Mucosa of descending colon (tissue), 3 donors: ENCODE measurements around the gene PPP1R37. TPM values are rescaled to one million over a fixed set of nuclear protein-coding genes. Genes with fewer than 3 reads are reported as not detected.

Source experiments
- ATAC-seq: fragments of 200-7000 bp; cut with Tn5 transposase; one replicate; pipeline ENCODE4 v1.9.1; 2020; ENCODE audit warnings: mild to moderate bottlenecking, moderate library complexity
- DNase-seq, 3 donors: peaks; one replicate each; pipeline ENCODE4 v3.0.0-alpha.2; 2020
- H3K36me3 ChIP-seq: fragments of 200-600 bp; one replicate; pipeline ENCODE4 v1.8.0; 2021; ENCODE audit warnings: low read depth, mild to moderate bottlenecking
- H3K4me1 ChIP-seq: fragments of 200-600 bp; one replicate; pipeline ENCODE4 v1.8.0; 2021; ENCODE audit warnings: low read depth, mild to moderate bottlenecking
- H3K4me3 ChIP-seq: fragments of 200-600 bp; one replicate; pipeline ENCODE4 v1.8.0; 2021; ENCODE audit warnings: mild to moderate bottlenecking
- H3K9me3 ChIP-seq: fragments of 200-600 bp; one replicate; pipeline ENCODE4 v1.8.0; 2021; ENCODE audit warnings: mild to moderate bottlenecking
- intact Hi-C, 2 donors: fragments of 100-400 bp; cut with DNase I in 1 of 2; cut with micrococcal nuclease in 1 of 2; formaldehyde crosslinking; loops; one replicate each; pipeline versions ENCODE4 v1.11.0 to v1.11.1; 2022; cut with DNase I, micrococcal nuclease
- total RNA-seq, 3 donors: library from RNA; stranded (reverse); fragmentation: NEBNext Ultra II Directional in 2 of 3; extraction: Animal tissue kit (Norgen Biotek cat#: 25700) in 2 of 3; gene quantifications; one replicate each; pipeline versions ENCODE4 v1.2.1 to v1.2.4, GENCODE V29; 2021 to 2023
- TF ChIP-seq, protein P1 (sequence below): fragments of 200-600 bp; IDR thresholded peaks from one replicate; pipeline ENCODE4 v1.8.0; 2022; ENCODE audit warnings: antibody characterized with exemption, mild to moderate bottlenecking
- donor health status: DM: no; HTN: no; CAD: no; lungs with moderate emphysema.
- donor health status: DM: no; HTN: no; CAD: no.
- donor health status: DM: no; HTN: yes; CAD: no.

PPP1R37 gene
- total RNA-seq, 3 donors from 2014 or later, result 27.2 to 33.6 (median 31.7) TPM

DNA sequence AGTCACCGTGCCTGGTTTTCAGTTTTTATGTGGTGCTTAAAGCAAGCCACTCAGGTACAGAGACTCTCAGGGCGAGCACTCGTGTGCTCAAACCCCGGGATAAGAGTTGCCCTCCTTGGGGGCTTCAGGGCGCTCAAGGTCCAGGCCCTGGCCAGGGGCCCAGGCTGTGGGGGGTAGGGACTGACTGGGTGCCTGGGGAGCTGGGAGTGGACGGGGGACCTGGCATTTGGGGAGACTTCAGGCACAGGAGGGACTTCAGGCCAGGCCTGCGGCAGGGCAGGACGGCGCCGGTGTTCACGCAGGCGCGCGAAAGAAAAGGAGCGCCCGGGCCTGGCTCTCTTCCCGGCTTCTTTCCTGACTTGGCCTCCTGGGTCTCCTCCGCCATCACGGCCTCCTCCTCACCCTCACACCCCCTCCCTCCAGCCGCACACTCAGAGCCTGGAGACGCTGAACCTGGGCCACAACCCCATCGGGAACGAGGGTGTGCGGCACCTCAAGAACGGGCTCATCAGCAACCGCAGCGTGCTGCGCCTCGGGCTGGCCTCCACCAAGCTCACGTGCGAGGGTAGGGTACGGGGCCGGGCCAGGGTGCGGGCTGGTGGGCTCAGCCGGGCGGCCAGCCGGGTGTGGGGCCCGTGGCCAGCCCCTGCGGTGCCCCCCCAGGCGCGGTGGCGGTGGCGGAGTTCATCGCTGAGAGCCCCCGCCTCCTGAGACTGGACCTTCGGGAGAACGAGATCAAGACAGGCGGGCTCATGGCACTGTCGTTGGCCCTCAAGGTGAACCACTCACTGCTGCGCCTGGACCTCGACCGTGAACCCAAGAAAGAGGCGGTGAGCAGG is 51.7 kb downstream of the PPP1R37 start:
- Histone ChIP-seq H3K4me1 (no peaks in the 10 kb centered on the region), H3K9me3 (no peaks in the 10 kb centered on the region), H3K4me3 (no peak overlapping the region), H3K36me3 (no peaks in the 10 kb centered on the region)
- intact Hi-C loops, result no loop called here
- TF ChIP-seq, protein P1, sequence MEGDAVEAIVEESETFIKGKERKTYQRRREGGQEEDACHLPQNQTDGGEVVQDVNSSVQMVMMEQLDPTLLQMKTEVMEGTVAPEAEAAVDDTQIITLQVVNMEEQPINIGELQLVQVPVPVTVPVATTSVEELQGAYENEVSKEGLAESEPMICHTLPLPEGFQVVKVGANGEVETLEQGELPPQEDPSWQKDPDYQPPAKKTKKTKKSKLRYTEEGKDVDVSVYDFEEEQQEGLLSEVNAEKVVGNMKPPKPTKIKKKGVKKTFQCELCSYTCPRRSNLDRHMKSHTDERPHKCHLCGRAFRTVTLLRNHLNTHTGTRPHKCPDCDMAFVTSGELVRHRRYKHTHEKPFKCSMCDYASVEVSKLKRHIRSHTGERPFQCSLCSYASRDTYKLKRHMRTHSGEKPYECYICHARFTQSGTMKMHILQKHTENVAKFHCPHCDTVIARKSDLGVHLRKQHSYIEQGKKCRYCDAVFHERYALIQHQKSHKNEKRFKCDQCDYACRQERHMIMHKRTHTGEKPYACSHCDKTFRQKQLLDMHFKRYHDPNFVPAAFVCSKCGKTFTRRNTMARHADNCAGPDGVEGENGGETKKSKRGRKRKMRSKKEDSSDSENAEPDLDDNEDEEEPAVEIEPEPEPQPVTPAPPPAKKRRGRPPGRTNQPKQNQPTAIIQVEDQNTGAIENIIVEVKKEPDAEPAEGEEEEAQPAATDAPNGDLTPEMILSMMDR, result no peak
- ATAC-seq, result no peak
- DNase-seq, result no peak

DNA sequence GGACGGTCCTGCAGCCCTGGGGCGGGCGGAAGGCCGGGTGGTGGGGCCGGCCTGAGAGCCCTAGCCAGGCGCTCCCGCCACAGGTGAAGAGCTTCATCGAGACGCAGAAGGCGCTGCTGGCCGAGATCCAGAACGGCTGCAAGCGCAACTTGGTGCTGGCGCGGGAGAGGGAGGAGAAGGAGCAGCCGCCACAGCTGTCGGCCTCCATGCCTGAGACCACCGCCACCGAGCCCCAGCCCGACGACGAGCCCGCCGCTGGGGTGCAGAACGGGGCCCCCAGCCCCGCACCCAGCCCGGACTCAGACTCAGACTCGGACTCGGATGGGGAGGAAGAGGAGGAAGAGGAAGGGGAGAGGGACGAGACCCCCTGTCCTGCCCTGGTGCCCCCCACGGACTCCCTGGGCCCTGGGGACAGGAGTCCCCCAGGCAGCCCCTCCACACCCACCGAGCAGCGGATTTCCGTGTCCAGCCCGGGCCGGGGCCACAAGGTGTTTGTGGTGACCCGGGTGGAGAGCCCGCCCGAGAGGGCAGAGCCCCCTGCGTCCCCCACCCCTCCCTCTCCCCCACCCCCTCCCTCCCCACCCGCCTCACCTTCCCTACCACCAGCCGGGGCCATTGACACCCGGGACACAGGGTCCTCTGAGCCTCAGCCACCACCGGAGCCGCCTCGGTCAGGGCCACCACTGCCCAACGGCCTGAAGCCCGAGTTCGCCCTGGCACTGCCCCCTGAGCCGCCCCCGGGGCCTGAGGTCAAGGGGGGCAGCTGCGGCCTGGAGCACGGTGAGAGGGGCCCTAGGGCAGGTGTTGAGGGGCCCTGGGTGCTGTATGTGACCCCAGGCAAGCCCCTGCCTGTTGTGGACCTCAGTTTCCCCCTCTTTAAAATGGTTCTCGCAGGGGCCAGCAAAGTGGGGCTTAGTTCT is 52.6 kb downstream of the PPP1R37 start:
- intact Hi-C loops, result no loop called here
- DNase-seq, result no peak
- TF ChIP-seq, protein P1, result no peak
- Histone ChIP-seq H3K9me3 (no peaks in the 10 kb centered on the region), H3K4me1 (no peaks in the 10 kb centered on the region), H3K4me3 (no peak overlapping the region), H3K36me3 (no peaks in the 10 kb centered on the region)
- no peak for ATAC-seq

DNA sequence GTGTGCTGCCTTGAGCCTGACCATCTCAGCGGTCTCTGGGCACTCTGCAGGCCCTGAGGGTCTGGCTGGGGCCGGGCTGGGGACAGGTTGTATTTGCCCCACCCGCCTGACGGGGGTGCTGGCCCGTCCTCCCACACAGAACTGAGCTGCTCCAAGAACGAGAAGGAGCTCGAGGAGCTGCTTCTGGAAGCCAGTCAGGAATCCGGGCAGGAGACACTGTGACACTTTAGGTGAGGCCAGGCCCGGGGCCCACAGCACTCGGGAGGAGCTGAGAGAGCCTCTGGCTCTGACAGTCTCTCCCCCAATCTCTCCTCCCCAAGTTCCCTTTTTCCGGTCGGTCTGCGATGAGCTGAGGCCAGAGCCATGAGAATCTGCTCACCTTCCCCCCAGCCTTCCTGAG is 53.3 kb downstream of the PPP1R37 start:
- ATAC-seq (no peak), DNase-seq (no peak)
- TF ChIP-seq, protein P1, result no peak
- no peak overlapping the region for H3K4me3 ChIP-seq
- intact Hi-C loops, result no loop called here
- no peaks in the 10 kb centered on the region for H3K9me3 ChIP-seq
- H3K36me3 ChIP-seq, result no peaks in the 10 kb centered on the region
- H3K4me1 ChIP-seq, result no peaks in the 10 kb centered on the region

DNA sequence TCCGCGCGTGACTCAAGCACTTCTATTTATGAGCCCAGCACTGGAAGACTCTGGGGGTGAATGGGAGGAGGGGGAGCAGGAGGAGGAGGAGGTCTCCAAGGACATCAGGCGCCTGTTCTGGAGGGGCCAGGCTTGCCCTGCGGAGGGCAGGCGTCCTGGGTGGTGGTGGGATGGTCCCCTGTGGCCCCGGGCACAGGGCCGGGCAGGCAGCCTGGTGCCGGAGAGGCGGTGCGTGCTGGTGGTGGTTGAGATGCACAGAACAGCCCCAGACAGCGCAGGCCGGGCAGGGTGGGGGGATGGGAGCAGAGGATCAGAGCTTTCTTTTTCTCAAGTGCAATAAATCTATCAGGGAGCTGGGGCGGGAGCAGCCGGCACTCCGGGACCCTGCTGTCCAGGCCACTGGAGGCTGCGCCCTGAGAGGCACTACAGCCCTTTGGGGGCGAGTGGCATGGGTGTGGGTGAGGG is 53.8 kb downstream of the PPP1R37 start:
- Histone ChIP-seq H3K4me1 (peaks cover 4% of the 10 kb centered on the region), H3K36me3 (no peaks in the 10 kb centered on the region), H3K9me3 (no peaks in the 10 kb centered on the region), H3K4me3 (no peak overlapping the region)
- DNase-seq (no peak), ATAC-seq (no peak)
- intact Hi-C loops, result no loop called here
- TF ChIP-seq, protein P1, result no peak

DNA sequence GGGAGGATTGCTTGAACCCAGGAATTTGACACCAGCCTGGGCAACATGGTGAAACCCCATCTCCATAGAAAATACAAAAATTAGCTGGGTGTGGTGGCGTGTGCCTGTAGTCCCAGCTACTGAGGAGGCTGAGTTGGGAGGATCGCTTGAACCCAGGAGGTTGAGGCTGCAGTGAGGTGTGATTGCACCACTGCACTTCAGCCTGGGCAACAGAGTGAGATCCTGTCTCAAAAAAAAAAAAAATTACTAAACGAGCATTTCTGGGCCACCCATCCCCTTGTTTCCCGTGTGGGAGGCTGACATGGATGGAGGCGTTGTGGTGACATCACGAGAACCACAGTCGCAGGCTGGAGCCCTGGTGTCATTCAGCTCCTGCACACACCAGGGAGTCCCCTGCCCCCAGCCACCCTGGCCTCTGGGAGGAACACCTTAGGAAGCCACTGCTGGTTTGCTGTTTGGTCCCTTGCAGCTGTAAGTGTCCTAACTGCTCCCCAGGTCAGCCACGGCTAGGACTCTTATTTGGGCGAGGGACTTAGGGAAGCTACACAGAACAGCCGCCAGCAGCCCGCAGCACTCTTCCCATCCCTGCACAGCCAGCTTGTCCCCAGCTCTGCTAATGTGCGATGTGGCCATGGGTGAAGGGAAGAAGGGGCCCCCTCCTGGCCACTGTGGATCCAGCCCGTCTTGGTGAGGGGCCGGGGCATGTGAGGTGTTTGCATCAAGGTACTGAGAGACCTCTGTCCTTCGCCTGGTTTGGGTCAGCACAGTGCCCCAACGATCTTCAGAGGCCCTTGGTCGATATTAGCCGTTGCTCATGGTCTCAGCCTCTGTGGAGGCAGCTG is 55.1 kb downstream of the PPP1R37 start:
- Histone ChIP-seq H3K9me3 (no peaks in the 10 kb centered on the region), H3K36me3 (no peaks in the 10 kb centered on the region), H3K4me3 (no peak overlapping the region), H3K4me1 (peaks cover 17% of the 10 kb centered on the region)
- TF ChIP-seq, protein P1, result no peak
- ATAC-seq, result no peak
- no peak for DNase-seq
- intact Hi-C loops, result no loop called here
